HuH-7.5 (cell line): ENCODE data around the gene QRSL1.
"Not testable (repeated sequence)": the region's sequence is repeated elsewhere in the genome, so short reads cannot be mapped to it uniquely, and the experiment has no call there.

Experiments
- DNase-seq: peaks from one replicate; pipeline ENCODE4 v3.0.0; 2011; ENCODE audit warnings: low spot score

Gene QRSL1

DNA sequence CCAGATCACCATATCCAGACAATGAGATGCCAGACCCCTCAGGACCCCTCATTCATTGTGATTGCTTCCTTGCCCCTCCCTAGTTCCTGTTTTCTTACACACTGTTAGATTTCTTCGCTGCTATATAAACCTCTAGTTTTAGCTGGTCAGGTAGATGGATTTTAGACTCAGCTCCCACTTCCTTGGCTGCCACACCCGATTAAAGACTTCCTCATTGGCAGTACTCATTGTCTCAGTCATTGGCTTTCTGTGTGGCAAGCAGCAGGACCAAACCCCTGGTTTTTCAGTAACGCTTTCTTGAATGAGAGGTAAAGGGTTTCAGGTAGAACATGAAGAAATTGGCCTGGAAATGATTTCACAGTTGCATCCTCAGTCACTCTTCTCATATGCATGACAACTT, 47.9 kb downstream of the QRSL1 start:
- DNase-seq: no peak

DNA sequence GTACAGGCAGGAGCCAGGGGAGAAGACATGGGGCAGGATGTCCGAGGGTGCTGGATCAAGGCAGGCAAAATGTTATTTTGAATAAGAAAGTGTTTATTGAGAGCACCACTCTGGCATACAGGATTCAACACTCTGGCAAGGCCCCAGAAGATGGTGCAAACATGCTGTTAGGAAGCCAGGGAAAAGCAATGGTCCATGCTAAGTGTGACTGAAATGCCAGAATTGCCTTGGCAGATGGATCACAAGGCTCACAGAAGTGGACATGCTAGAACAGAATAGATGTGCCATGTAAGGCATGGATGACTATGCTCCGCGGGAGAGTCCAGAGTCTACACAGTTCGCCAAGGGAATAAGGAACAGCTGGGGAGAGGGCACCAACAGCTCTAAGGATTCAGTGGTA, 54.6 kb downstream of the QRSL1 start:
- DNase-seq: no peak

DNA sequence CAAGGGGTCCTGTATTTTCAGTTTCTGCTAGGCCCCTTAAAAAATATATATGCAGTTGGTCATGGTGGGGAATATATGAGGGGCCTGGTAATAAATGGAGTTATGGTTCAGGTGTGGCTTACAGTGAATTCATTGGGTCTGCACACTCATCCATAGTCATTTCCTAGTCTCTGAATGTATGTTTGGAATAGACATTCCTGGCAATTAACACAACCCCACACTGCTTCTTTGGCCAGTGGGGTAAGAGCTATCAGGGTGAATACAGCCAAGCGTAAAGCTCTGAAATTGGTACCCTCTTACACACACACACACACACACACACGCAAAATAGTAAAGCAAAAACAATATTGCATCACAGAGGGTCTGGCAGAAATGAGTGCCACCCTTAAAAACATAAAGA, 56.5 kb downstream of the QRSL1 start:
- no peak for DNase-seq

DNA sequence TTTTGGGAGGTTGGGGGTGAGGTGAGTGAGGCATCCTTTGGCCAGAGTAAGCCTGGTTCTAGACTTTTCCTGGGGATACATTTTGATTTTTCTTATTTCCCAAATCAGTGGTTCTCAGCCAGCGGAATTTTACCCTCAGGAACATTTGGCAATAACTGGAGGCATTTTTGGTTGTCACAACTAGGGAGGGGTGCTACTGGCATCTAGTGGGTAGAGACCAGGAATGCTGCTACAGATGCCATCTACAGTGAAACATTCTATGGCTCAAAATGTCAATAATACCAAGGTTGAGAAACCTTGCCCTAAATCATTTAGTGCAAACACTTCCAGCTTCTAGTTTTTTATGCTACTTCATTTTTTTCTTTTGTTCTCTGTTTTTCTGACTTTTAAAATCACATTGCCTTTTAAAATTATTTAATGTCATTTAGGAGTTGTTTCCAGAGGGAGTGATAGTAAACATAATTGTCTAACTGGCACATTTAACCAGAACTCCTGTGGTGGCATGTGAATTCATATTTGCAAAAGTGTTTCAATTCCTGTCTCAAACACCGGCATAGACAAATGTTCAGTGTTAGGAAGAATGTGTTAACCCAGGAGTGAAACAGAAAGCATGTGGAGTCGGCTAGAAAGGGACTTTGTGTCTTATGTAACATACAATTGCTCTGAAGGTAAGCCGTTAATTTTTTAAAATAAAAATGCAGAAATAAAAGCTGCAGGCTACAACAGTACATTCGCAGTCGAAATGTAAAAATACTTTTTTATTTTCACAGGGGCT, 59.0 kb downstream of the QRSL1 start:
- no peak for DNase-seq

DNA sequence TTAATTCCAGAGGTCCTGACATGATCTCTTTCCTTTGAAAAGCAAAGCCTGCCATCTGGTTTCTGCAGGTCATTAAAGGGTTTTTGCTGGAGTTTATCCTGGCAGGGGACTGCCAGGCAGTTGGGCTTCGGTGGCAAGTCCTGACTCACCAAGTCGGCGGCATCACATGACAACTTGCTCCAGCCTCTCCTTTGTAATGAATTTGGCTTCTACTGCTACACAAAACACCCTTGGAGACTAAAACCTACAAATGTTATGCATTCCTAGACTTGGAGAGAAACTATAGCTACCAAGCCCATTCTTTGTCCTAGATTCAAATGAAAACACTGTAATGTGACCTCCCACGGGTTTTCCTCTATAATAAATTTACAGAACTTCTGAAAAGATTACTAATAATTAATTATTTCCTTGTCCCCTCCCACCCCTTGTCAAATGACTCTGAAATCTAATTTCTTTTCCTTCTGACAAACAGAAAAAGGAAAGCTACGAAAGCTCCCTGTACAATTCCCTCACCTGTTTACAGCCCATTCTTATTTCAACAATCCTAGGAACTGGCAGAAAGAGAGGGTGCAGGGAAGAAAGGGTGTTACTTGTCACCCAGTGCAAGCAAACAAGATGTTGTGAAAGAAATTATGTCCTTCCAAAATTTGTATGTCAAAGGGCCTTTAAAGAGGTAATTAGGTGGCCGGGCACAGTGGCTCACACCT, 62.9 kb downstream of the QRSL1 start:
- no peak for DNase-seq

DNA sequence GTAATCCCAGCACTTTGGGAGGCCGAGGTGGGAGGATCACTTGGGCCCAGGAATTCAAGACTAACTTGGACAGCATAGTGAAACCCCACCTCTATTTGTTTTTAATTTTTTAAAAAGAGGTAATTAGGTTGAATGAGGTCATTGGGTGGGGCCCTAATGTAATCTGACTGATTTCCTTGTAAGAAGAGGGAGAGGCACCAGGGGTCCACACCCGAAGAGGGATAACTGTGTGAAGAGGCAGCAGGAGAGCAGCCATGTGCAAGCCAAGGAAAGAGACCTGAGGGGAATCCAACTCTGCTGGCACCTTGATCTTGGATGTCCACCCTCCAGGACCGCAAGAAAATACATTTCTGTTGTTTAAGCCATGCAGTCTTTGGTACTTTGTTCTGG, 63.4 kb downstream of the QRSL1 start:
- no peak for DNase-seq

DNA sequence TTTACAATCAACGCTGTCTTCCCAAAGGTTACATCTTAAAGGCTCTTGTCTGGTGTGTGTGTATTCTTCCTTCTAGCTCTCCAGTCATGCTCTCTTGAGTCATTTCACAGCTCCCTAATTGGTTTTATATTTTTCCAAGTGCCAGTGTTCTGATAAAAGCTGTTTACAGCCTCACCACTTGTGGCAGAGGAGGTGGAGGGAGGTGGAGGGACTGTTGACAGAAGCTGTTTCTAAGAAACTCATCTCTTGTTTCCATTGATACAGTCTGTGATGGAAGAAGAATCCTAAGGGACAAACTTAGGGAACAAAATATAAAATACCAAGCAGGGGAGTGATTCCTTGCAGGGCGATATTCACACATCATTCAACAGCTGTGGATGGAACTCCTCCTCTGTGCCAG, 64.0 kb downstream of the QRSL1 start:
- DNase-seq: no peak

DNA sequence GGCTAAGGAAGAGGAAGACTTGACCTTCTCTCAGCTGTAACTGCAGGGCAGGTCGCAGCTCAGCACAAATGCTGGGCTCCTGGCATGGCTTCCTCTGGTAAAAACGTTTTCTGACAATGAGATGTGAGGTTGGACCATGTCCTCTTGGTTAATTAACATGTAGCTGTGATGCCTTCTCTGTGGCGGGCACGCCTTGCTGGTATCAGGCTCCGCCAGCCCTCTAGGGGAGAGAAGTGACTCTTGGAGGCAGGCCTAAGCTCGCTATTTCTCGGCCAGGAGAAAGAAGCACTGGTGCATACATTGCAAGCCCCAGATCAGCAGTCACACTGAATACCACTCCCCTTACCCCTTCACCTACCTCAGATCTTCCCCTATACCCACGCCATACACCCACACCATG, 65.0 kb downstream of the QRSL1 start:
- no peak for DNase-seq

DNA sequence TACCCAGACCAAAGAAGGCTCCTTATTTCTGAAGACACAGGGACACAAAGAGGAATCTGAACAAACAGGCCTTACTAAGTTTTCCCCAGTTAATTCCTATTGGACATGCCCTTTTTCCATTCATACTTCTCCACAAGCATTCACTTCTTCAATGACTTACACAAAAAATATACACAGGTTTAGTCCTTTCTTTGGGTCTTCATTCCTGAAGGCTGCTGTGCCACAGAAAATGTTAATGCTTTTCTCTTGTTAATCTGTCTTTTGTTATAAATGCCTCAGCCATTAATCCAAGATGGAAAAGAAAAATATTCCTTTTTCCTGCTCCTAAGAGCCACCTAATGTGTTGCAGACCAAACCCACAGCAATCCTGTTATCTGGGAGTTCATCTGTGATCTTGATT, 71.2 kb downstream of the QRSL1 start:
- DNase-seq: no peak

DNA sequence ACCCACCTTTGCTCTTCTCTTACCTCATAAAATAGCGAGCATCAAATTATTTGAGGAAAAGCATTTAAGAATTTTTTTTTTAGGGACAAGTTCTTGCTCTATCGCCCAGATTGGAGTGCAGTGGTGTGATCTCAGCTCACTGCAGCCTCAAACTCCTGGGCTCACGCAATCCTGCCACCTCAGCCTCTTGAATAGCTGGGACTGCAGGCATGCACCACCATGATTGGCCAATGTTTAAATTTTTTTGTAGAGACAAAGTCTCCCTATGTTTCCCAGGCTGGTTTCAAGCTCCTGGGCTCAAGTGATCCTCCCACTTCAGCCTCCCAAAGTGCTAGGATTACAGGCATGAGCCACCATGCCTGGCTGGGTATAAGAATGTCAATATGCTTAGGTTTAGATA, 71.8 kb downstream of the QRSL1 start:
- not testable (repeated sequence) for DNase-seq

DNA sequence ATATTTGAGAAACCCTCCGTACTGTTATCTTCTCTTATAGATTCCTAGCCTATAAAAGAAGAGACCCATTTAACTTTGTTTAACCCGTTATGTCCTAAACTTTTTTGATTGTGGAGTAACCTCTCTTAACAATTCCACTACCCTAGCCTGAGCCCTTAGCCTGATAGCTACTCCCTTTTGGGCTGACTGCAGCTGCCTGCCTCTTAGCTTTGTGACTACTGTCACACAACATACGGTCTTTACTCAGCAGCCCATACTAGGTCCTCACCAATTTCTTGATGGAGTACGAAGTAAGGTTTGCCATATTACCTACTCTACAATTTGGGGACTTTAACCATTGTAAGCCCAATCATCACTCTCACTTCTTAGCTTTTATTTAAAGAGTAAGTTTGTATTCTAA, 72.7 kb downstream of the QRSL1 start:
- no peak for DNase-seq

DNA sequence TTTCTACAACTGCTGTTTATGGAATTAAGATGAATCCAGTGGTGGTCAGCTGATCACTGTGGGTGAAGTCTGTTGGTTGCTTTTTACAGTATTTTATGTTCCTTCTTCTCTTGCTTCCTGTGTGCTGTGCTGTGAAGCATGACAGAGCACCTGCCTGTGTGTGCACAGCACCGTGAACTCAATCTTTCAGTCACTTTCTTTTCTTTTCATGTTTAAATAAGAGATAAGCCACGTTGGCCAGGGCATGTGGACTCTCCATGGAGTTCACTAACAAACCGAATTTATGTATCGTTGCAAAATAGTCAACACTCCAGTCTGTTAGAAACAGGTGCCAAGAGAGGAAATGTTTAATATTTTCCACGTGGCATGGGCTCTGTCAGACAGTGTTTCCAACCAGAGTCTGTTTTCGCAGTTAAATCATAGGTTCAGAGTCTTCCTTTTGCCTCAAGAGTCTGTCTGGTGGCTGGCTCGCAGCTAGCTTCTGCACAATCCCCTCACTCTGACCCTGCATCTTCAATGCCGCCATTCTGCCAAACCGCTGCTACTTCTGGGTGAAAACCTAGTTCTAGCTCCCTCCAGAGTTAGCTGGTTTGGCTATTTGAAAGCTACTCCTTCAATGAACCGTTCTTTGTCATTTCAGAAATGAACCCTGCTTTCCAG, 73.2 kb downstream of the QRSL1 start:
- DNase-seq: no peak

DNA sequence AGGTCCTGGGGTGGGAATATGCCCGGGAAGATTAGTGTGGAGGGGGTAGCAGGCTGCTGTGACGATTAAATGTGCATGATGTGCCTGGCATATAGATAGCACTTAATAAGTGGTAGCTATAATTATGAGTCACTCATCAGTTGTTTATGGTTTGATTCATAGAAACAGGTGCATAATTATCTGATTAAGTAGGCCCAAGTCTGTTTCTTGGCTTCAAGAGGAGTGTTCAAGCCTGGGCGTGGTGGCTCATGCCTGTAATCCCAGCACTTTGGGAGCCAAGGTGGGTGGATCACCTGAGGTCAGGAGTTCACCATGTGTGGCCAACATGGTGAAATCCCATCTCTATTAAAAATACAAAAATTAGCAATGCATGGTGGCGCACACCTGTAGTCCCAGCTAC, 74.9 kb downstream of the QRSL1 start:
- no peak for DNase-seq

DNA sequence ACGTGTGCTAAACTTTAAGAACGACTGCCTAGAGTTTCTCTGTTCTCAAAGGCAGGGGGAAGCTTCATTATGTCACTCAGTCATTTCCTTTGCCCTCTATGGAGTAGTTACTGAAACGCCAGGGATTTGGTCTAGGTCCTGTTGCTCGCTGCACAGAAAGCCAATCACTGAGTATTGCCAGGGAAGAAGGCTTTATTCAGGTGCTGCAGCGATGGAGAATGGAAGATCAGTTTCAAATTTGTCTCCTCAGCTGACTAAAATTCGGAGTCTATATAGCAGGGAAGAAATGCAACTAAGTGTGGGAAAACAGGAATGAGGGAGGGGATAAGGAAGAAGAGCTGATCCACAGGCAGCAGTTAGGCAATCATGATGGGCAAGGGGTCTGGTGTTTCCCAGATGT, 75.8 kb downstream of the QRSL1 start:
- no peak for DNase-seq

DNA sequence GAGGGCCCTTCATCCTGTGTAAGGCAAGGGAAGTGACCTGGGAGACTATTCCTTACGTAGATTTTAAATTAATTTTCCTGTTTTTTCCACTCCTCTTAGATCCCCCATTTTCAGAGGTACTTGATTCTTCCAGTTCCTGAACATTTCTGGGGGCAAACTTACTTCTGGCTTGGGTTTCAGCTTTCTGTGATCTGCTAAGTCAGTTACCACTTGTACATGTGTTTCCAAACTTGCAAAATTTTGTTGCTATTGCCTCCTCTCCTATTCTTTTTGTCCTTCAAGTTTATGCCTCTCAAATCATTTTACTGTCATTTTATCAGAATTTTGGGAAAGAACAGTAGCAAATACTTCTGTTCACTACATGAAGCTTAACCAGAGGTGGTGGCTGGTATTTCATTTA, 81.2 kb downstream of the QRSL1 start:
- DNase-seq: no peak

DNA sequence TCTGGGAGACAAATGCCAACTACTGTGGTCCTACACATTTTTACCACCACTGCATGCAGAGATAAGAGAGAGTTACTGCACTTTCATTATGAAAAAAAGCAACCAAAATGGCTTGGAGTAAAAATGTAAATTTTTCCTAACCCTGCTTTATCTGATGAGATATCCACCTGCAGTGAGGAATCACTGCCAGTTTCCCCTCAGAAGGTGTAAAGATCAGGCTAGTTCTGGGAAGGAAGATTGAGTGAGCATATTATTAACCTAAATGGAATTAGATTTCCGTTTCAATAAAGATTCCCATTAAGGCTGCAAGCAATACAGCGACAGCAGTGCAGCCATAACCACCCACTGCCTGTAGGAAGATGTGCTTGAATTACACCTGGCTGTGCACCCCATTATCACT, 84.9 kb downstream of the QRSL1 start:
- DNase-seq: no peak

DNA sequence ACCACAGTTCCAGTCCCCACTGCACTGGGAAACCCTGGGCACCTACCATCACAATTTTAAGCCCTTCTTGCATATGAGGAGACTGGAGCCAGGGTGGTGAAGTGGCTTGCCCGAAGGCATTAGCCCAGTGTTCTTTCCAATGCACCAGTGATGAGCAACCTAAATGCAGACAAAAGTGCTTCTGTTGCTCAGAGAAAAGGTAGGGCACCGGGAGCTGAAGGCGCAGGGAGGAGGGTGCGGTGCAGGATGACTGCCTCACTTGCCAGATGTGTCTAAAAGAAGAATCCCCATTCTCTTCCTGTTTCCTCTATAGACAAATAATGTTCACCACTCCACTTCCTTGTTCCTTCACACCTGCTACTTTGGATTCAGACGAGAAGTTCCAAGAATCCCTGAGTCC, 86.5 kb downstream of the QRSL1 start:
- DNase-seq: no peak

DNA sequence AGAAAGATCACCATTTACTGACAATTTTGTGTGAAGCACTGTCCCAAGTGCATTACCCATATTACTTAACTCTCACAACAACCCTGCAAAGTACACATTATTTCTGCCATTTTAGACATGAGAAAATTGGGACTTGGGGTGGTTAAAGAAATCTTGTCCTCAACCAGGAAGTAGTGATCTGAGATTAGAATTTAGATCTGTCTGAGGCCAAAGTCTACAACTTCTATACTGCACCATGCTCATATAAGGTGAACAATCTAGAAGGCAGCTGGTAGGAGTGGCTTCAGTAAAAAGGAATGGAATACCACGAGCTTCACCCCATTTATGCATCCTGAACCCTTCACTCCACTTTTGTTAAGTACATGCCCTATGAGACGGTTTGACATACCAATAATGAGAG, 87.6 kb downstream of the QRSL1 start:
- no peak for DNase-seq
